DMS153 treated with DMSO at 0.1 percent for 48 hours (cell line): ENCODE measurements around the gene UNC50.
"Not testable (repeated sequence)": the region's sequence is repeated elsewhere in the genome, so short reads cannot be mapped to it uniquely, and the experiment has no call there.

Experiments used
- DNase-seq: peaks from one replicate; lab custom pipeline; 2025; ENCODE audit not compliant: unreplicated experiment; lab: John Stamatoyannopoulos, UW

Gene UNC50

GRCh38 chr2:98608962-98609604 is 694 bp downstream of the UNC50 start:
- DNase-seq: no peak

- DNase-seq: no peak
Measured at GRCh38 chr2:98614024-98614739, 5.8 kb downstream of the UNC50 start.

- DNase-seq: no peak
Measured at GRCh38 chr2:98615481-98615880, 7.1 kb downstream of the UNC50 start.

GRCh38 chr2:98617149-98617548 is 8.8 kb downstream of the UNC50 start:
- no peak for DNase-seq

GRCh38 chr2:98623657-98624056 is 15.3 kb downstream of the UNC50 start:
- no peak for DNase-seq

GRCh38 chr2:98632351-98632750 is 24.0 kb downstream of the UNC50 start:
- DNase-seq: no peak

GRCh38 chr2:98634406-98635092 is 26.2 kb downstream of the UNC50 start:
- DNase-seq: no peak

GRCh38 chr2:98637401-98638147 is 29.2 kb downstream of the UNC50 start:
- DNase-seq: no peak

GRCh38 chr2:98643496-98644100 is 35.2 kb downstream of the UNC50 start:
- no peak for DNase-seq

GRCh38 chr2:98647636-98648035 is 39.2 kb downstream of the UNC50 start:
- DNase-seq: no peak

GRCh38 chr2:98648451-98648850 is 40.1 kb downstream of the UNC50 start:
- no peak for DNase-seq

- peak; percentile 90 for DNase-seq
Measured at GRCh38 chr2:98649135-98649991, 41.0 kb downstream of the UNC50 start.

GRCh38 chr2:98649992-98650375 is 41.6 kb downstream of the UNC50 start:
- no peak for DNase-seq

- no peak for DNase-seq
Measured at GRCh38 chr2:98650998-98651397, 42.6 kb downstream of the UNC50 start.

GRCh38 chr2:98654699-98655495 is 46.5 kb downstream of the UNC50 start:
- no peak for DNase-seq

GRCh38 chr2:98656800-98657199 is 48.4 kb downstream of the UNC50 start:
- no peak for DNase-seq

- DNase-seq: no peak
Measured at GRCh38 chr2:98658816-98659490, 50.6 kb downstream of the UNC50 start.

- not testable (repeated sequence) for DNase-seq
Measured at GRCh38 chr2:98659491-98659840, 51.1 kb downstream of the UNC50 start.
